ENCODE results near the gene ACTL6B. TPM values are rescaled to one million over a fixed set of nuclear protein-coding genes. Genes with fewer than 3 reads are reported as not detected.

ACTL6B gene
- total and polyA plus RNA-seq, 3 donors from 2014 or later: 0.79 to 2.1 (median 1.2) TPM

- WGBS, 2 donors: 0% methylated on average over 43 of the region's 46 CpGs; no CpG with 5 or more reads in 1 of the 2 donors
- Histone ChIP-seq H3K4me1 (peaks cover 18% of the 10 kb centered on the region), H3K4me3 (peak overlapping the region; percentile 96 to 99), H3K9me3 (no peaks in the 10 kb centered on the region), H3K27ac (peak overlapping the region; percentile 98), H3K36me3 (ENCODE audit: low read depth, missing control alignments) (no peaks in the 10 kb centered on the region), H3K27me3 (no peaks in the 10 kb centered on the region)
- no peak for DNase-seq
- intact Hi-C loops (cut with DNase I; ENCODE audit: low total_unique reads): no loop called here
- no peak for TF ChIP-seq POLR2A (IDR thresholded peaks at IDR 0.05)
- TF ChIP-seq CTCF (IDR thresholded peaks at IDR 0.05): no peak
Measured at GRCh38 chr7:100675105-100675451, 18.8 kb upstream of the ACTL6B start.

- no peaks in the 10 kb centered on the region for H3K36me3 ChIP-seq (ENCODE audit: low read depth, missing control alignments)
- peak overlapping the region; percentile 98 for H3K27ac ChIP-seq
- peak overlapping the region; percentile 96 to 99 for H3K4me3 ChIP-seq
- intact Hi-C loops (cut with DNase I; ENCODE audit: low total_unique reads): no loop called here
- H3K27me3 ChIP-seq: no peaks in the 10 kb centered on the region
- DNase-seq: no peak
- H3K4me1 ChIP-seq: peaks cover 13% of the 10 kb centered on the region
- no peak for TF ChIP-seq CTCF (IDR thresholded peaks at IDR 0.05)
- no peak for TF ChIP-seq POLR2A (IDR thresholded peaks at IDR 0.05)
- WGBS, 2 donors: 0% methylated on average over 18 to 43 of the region's 43 CpGs
- no peaks in the 10 kb centered on the region for H3K9me3 ChIP-seq
Measured at GRCh38 chr7:100674411-100675104, 18.3 kb upstream of the ACTL6B start.

GRCh38 chr7:100673942-100674410, 17.7 kb upstream of the ACTL6B start:
- peak overlapping the region; percentile 98 for H3K27ac ChIP-seq
- DNase-seq: peak; percentile 67
- peaks cover 7% of the 10 kb centered on the region for H3K4me1 ChIP-seq
- intact Hi-C loops (cut with DNase I; ENCODE audit: low total_unique reads): no loop called here
- TF ChIP-seq CTCF (IDR thresholded peaks at IDR 0.05): no peak
- TF ChIP-seq POLR2A (IDR thresholded peaks at IDR 0.05): no peak
- H3K36me3 ChIP-seq (ENCODE audit: low read depth, missing control alignments): no peaks in the 10 kb centered on the region
- 0 to 1% methylated on average over 22 to 34 of the region's 34 CpGs for WGBS, 2 donors
- H3K27me3 ChIP-seq: no peaks in the 10 kb centered on the region
- H3K9me3 ChIP-seq: no peaks in the 10 kb centered on the region
- H3K4me3 ChIP-seq: peak overlapping the region; percentile 96 to 99

- Histone ChIP-seq H3K27ac (peak within 1 kb of the TSS; percentile 98), H3K36me3 (ENCODE audit: low read depth, missing control alignments) (no peaks in the 10 kb centered on the region), H3K9me3 (no peaks in the 10 kb centered on the region), H3K4me1 (peaks cover 6% of the 10 kb centered on the region), H3K4me3 (peak within 1 kb of the TSS; percentile 96 to 99), H3K27me3 (no peaks in the 10 kb centered on the region)
- intact Hi-C loops (cut with DNase I; ENCODE audit: low total_unique reads): no loop called here
- 0 to 1% methylated on average over 9 to 55 of the region's 65 CpGs for WGBS, 2 donors
- TF ChIP-seq POLR2A (IDR thresholded peaks at IDR 0.05) (no peak), CTCF (IDR thresholded peaks at IDR 0.05) (peak in 2 of 3 experiments; percentile 12 to 38)
- peak; percentile 99 for DNase-seq
Measured at GRCh38 chr7:100673302-100673941, 17.2 kb upstream of the ACTL6B start, which contains the start of gene GNB2. Gene GNB2 (plus strand): TSS chr7:100673740. CDS start chr7:100676266, 2,526 bp downstream.
